Lower leg skin (tissue), 3 donors: Measurements from ENCODE around the gene SUSD2.

ENCODE experiments used
- CTCF ChIP-seq, 3 donors: fragments of 450-650 bp; IDR thresholded peaks; one replicate each; pipeline ENCODE4 v1.5.1; 2016; ENCODE audit warnings: antibody characterized with exemption in 3 of 3, mild to moderate bottlenecking in 3 of 3, moderate library complexity in 2 of 3
- POLR2A ChIP-seq, 2 donors: fragments of 450-650 bp; IDR thresholded peaks; one replicate each; pipeline ENCODE4 v1.6.1; 2016 to 2017; ENCODE audit warnings: antibody characterized with exemption in 2 of 2, mild to moderate bottlenecking in 1 of 2, moderate library complexity in 1 of 2

- TF ChIP-seq CTCF (IDR thresholded peaks at IDR 0.05) (no peak), POLR2A (IDR thresholded peaks at IDR 0.05) (no peak)
These were observed 26.9 kb downstream of the SUSD2 start for GRCh38 chr22:24208012-24208749.
